Keratinocyte (primary cell): ENCODE measurements around the gene TTC28.

ENCODE experiments used
- CTCF ChIP-seq, 3 experiments: IDR thresholded peaks in 1 of 3; conservative IDR thresholded peaks in 1 of 3; optimal IDR thresholded peaks in 1 of 3; 2 replicates in 2 of 3; 3 replicates in 1 of 3; pipeline versions ENCODE3 to v1.5.1; 2011; ENCODE audit warnings: low read length in 3 of 3, mild to moderate bottlenecking in 3 of 3, moderate library complexity in 2 of 3, control low read depth in 1 of 3, inconsistent platforms in 1 of 3; ENCODE audit not compliant: insufficient read depth in 2 of 3; ENCODE audit errors: extremely low read depth in 1 of 3
- EZH2 ChIP-seq: IDR thresholded peaks from one replicate; pipeline ENCODE4 v1.6.1; 2012; ENCODE audit warnings: inconsistent platforms, mild to moderate bottlenecking, low read length, moderate library complexity

GRCh38 chr22:28019881-28020861 lies 659.5 kb downstream of the TTC28 start:
- TF ChIP-seq CTCF (optimal IDR thresholded peaks at IDR 0.05 in 1 of 3, IDR thresholded peaks at IDR 0.05 in 1 of 3, conservative IDR thresholded peaks at IDR 0.05 in 1 of 3; ENCODE audit: extremely low read depth in 1 of 3, insufficient read depth in 2 of 3, low read length in 3 of 3) = peak; percentile 91 to 96 (median 94)
- TF ChIP-seq EZH2 = no peak
